H1 (cell line): ENCODE data around the gene WNT1. TPM values are rescaled to one million over a fixed set of nuclear protein-coding genes. Genes with fewer than 3 reads are reported as not detected.

Source experiments
- CTCF ChIA-PET: fragments of 300-600 bp; sonication (Branson Sonifier 250); formaldehyde crosslinking; loops from one replicate; lab custom pipeline; 2021; ENCODE audit not compliant: partially characterized antibody; lab: Charles Lee
- POLR2A ChIA-PET: fragments of 300-600 bp; sonication (Branson Sonifier 250); formaldehyde crosslinking; loops from one replicate; lab custom pipeline; 2021; ENCODE audit warnings: inconsistent platforms; ENCODE audit not compliant: partially characterized antibody; lab: Charles Lee
- DNase-seq, 2 experiments: peaks; one replicate each; pipeline versions ENCODE4 v3.0.0 to v3.0.0-alpha.2; 2010 to 2022; ENCODE audit warnings: low spot score in 2 of 2, low read depth in 1 of 2, mixed read lengths in 1 of 2
- FAIRE-seq: peaks from 2 replicates; lab custom pipeline; 2011; peaks lifted over from hg19 to GRCh38; lab: Jason Lieb, UNC
- H2AFZ ChIP-seq: 2 replicates; pipeline ENCODE4 v1.8.1; 2012; ENCODE audit warnings: low read length, inconsistent platforms
- H2AK5ac ChIP-seq: 2 replicates; pipeline ENCODE4 v1.6.1; 2013; ENCODE audit warnings: low read depth, low read length
- H2BK120ac ChIP-seq: replicated peaks from 2 replicates; pipeline ENCODE3; 2013; ENCODE audit warnings: low read depth, low read length, inconsistent platforms
- H2BK12ac ChIP-seq: 2 replicates; pipeline ENCODE4 v1.6.1; 2013; ENCODE audit warnings: low read depth, low read length
- H2BK15ac ChIP-seq: 2 replicates; pipeline ENCODE4 v1.6.1; 2013; ENCODE audit warnings: low read length
- H2BK20ac ChIP-seq: 2 replicates; pipeline ENCODE4 v1.6.1; 2013; ENCODE audit warnings: low read length
- H2BK5ac ChIP-seq: 2 replicates; pipeline ENCODE4 v1.6.1; 2013; ENCODE audit warnings: low read depth, low read length
- H3K14ac ChIP-seq: 2 replicates; pipeline ENCODE4 v1.6.1; 2013; ENCODE audit warnings: inconsistent platforms; ENCODE audit not compliant: insufficient read length
- H3K18ac ChIP-seq: 2 replicates; pipeline ENCODE4 v1.6.1; 2013; ENCODE audit warnings: low read length; ENCODE audit errors: extremely low read depth
- H3K23ac ChIP-seq: 2 replicates; pipeline ENCODE4 v1.6.1; 2013; ENCODE audit warnings: inconsistent platforms; ENCODE audit not compliant: insufficient read length
- H3K23me2 ChIP-seq: 2 replicates; pipeline ENCODE4 v1.6.1; 2013; ENCODE audit warnings: low read depth, low read length
- H3K27ac ChIP-seq: 2 replicates; pipeline ENCODE4 v1.6.1; 2011; ENCODE audit warnings: low read depth, low read length, inconsistent platforms
- H3K27me3 ChIP-seq, 4 experiments: replicated peaks in 1 of 4; 1 replicate in 1 of 4; 2 replicates in 3 of 4; pipeline versions ENCODE4 v1.6.1 to v1.8.1; 2011 to 2013; ENCODE audit warnings: low read length in 3 of 4, mild to moderate bottlenecking in 3 of 4, inconsistent platforms in 2 of 4, mixed read lengths in 2 of 4, moderate library complexity in 1 of 4; ENCODE audit not compliant: control insufficient read depth in 3 of 4, insufficient read depth in 3 of 4; ENCODE audit errors: extremely low read depth in 1 of 4
- H3K36me3 ChIP-seq, 4 experiments: 2 replicates each; pipeline versions ENCODE4 v1.6.1 to v1.8.1; 2011 to 2013; ENCODE audit warnings: mild to moderate bottlenecking in 4 of 4, low read length in 3 of 4, moderate library complexity in 2 of 4, control low read depth in 1 of 4, inconsistent platforms in 1 of 4; ENCODE audit not compliant: insufficient read depth in 4 of 4, control insufficient read depth in 2 of 4
- H3K4ac ChIP-seq: replicated peaks from 2 replicates; pipeline ENCODE3; 2013; ENCODE audit warnings: low read length, low read depth, mixed read lengths, inconsistent platforms; ENCODE audit not compliant: insufficient read length
- H3K4me1 ChIP-seq, 4 experiments: replicated peaks in 1 of 4; 1 replicate in 1 of 4; 2 replicates in 3 of 4; pipeline versions ENCODE4 v1.6.1 to v1.8.1; 2011 to 2013; ENCODE audit warnings: low read length in 3 of 4, inconsistent platforms in 2 of 4, mixed read lengths in 1 of 4; ENCODE audit not compliant: insufficient read depth in 4 of 4, control insufficient read depth in 3 of 4
- H3K4me2 ChIP-seq, 2 experiments: 2 replicates each; pipeline versions ENCODE4 v1.6.1 to v1.8.1; 2011 to 2013; ENCODE audit warnings: low read depth in 2 of 2, low read length in 2 of 2, control low read depth in 1 of 2, inconsistent platforms in 1 of 2, mild to moderate bottlenecking in 1 of 2; ENCODE audit not compliant: insufficient read depth in 1 of 2
- H3K4me3 ChIP-seq, 4 experiments: fragments of 200-600, 300-600 bp in 1 of 4; sonication (generic), shearing (Covaris generic), sonication (Bioruptor Twin) in 1 of 4; 2 replicates each; pipeline versions ENCODE4 v1.5.1 to v1.8.1; 2011 to 2016; ENCODE audit warnings: low read length in 4 of 4, low read depth in 3 of 4, control low read depth in 2 of 4, inconsistent platforms in 2 of 4, mild to moderate bottlenecking in 2 of 4, mixed read lengths in 1 of 4, moderate library complexity in 1 of 4; ENCODE audit not compliant: insufficient read depth in 2 of 4; ENCODE audit errors: extremely low read depth in 1 of 4
- H3K56ac ChIP-seq: replicated peaks from 2 replicates; pipeline ENCODE3; 2013; ENCODE audit warnings: low read depth, mild to moderate bottlenecking, mixed read lengths, low read length, inconsistent platforms; ENCODE audit not compliant: insufficient read length
- H3K79me1 ChIP-seq: 2 replicates; pipeline ENCODE4 v1.6.1; 2013; ENCODE audit warnings: low read depth, low read length, control low read depth
- H3K79me2 ChIP-seq, 2 experiments: 2 replicates each; pipeline versions ENCODE4 v1.6.1 to v1.8.1; 2012 to 2013; ENCODE audit warnings: low read length in 2 of 2, mild to moderate bottlenecking in 2 of 2, inconsistent platforms in 1 of 2; ENCODE audit not compliant: insufficient read depth in 2 of 2, control insufficient read depth in 1 of 2
- H3K9ac ChIP-seq, 4 experiments: replicated peaks in 1 of 4; 1 replicate in 1 of 4; 2 replicates in 3 of 4; pipeline versions ENCODE4 v1.6.1 to v1.8.1; 2011 to 2013; ENCODE audit warnings: low read depth in 3 of 4, low read length in 3 of 4, control low read depth in 2 of 4, mild to moderate bottlenecking in 2 of 4, moderate library complexity in 2 of 4, inconsistent platforms in 1 of 4; ENCODE audit errors: extremely low read depth in 1 of 4
- H3K9me3 ChIP-seq, 2 experiments: 2 replicates each; pipeline versions ENCODE4 v1.6.1 to v1.8.1; 2012 to 2013; ENCODE audit warnings: mild to moderate bottlenecking in 2 of 2, moderate library complexity in 2 of 2, control low read depth in 1 of 2, inconsistent platforms in 1 of 2, low read depth in 1 of 2, low read length in 1 of 2, mixed read lengths in 1 of 2; ENCODE audit not compliant: insufficient read depth in 2 of 2
- H4K20me1 ChIP-seq, 2 experiments: replicated peaks in 1 of 2; 2 replicates each; pipeline versions ENCODE3 to v1.8.1; 2011 to 2013; ENCODE audit warnings: inconsistent platforms in 2 of 2, low read length in 2 of 2, mild to moderate bottlenecking in 1 of 2; ENCODE audit not compliant: insufficient read depth in 2 of 2, control insufficient read depth in 1 of 2
- H4K5ac ChIP-seq: 2 replicates; pipeline ENCODE4 v1.6.1; 2013; ENCODE audit warnings: low read length, low read depth, mixed read lengths, inconsistent platforms; ENCODE audit not compliant: insufficient read length
- H4K8ac ChIP-seq: 2 replicates; pipeline ENCODE4 v1.8.0; 2013; ENCODE audit warnings: mild to moderate bottlenecking, moderate library complexity, low read length, inconsistent platforms; ENCODE audit not compliant: insufficient read depth; ENCODE audit errors: extremely low read depth
- H4K91ac ChIP-seq: replicated peaks from 2 replicates; pipeline ENCODE3; 2013; ENCODE audit warnings: low read length, mixed read lengths, inconsistent platforms; ENCODE audit not compliant: insufficient read length
- CREB1 ChIP-seq: IDR thresholded peaks from 2 replicates; pipeline ENCODE4 v1.6.1; 2012; ENCODE audit warnings: inconsistent platforms
- CTBP2 ChIP-seq: IDR thresholded peaks from 2 replicates; pipeline ENCODE4 v1.7.0; 2011; ENCODE audit warnings: borderline replicate concordance, mild to moderate bottlenecking, moderate library complexity, mixed read lengths, low read length; ENCODE audit not compliant: insufficient read depth, insufficient read length
- FOSL1 ChIP-seq: IDR thresholded peaks from 2 replicates; pipeline ENCODE4 v1.6.1; 2011; ENCODE audit warnings: mild to moderate bottlenecking, low read depth, low read length, moderate library complexity; ENCODE audit not compliant: insufficient read depth
- GABPA ChIP-seq: IDR thresholded peaks from 2 replicates; pipeline ENCODE4 v1.6.1; 2011; ENCODE audit warnings: mild to moderate bottlenecking, low read length, moderate library complexity, borderline replicate concordance; ENCODE audit not compliant: insufficient read depth
- KDM5A ChIP-seq: fragments of 200-600 bp; IDR thresholded peaks from 2 replicates; pipeline ENCODE4 v1.7.1; 2012; ENCODE audit warnings: mild to moderate bottlenecking, low read length, inconsistent platforms, mixed read lengths
- SAP30 ChIP-seq: fragments of 300-600 bp; sonication (generic); IDR thresholded peaks from 2 replicates; pipeline ENCODE4 v1.7.1; 2012; ENCODE audit warnings: low read length, moderate library complexity, mild to moderate bottlenecking, inconsistent platforms; ENCODE audit not compliant: insufficient read depth, insufficient replicate concordance
- SP1 ChIP-seq: IDR thresholded peaks from 2 replicates; pipeline ENCODE4 v1.6.1; 2011; ENCODE audit warnings: low read depth, low read length
- SP2 ChIP-seq: IDR thresholded peaks from 2 replicates; pipeline ENCODE4 v1.6.1; 2012; ENCODE audit warnings: mild to moderate bottlenecking, low read length, inconsistent platforms
- ZNF274 ChIP-seq: IDR thresholded peaks from 2 replicates; pipeline ENCODE4 v1.7.0; 2012; ENCODE audit warnings: low read length, borderline replicate concordance; ENCODE audit errors: extremely low read depth
- WGBS, 2 experiments: shearing (Covaris generic) in 1 of 2; methylation state at CpG; one replicate each; pipeline versions ENCODE4 v1.1.6 to v1.1.7; 2013 to 2015; ENCODE audit warnings: low lambda C conversion rate in 2 of 2, mixed read lengths in 2 of 2, inconsistent platforms in 1 of 2, low coverage in 1 of 2, missing lambda C conversion rate in 1 of 2; ENCODE audit not compliant: insufficient replicate concordance in 2 of 2, insufficient coverage in 1 of 2, insufficient read length in 1 of 2; ENCODE audit errors: extremely low coverage in 1 of 2, missing lambda C conversion rate in 1 of 2; 5-methylcytosine and 5-hydroxymethylcytosine counted together
- polyA plus RNA-seq, 7 experiments: library from polyadenylated mRNA; depleted of rRNA in 3 of 7; stranded (reverse) in 5 of 7; unstranded in 2 of 7; fragments of >200 nt in 5 of 7; fragments of 200-250 nt in 2 of 7; gene quantifications; 1 replicate in 5 of 7; 2 replicates in 1 of 7; 4 replicates in 1 of 7; pipeline versions ENCODE4 v1.2.1 to v1.2.3, GENCODE V29; 2011 to 2013; ENCODE audit warnings: missing spikeins in 2 of 7, mixed read lengths in 2 of 7
- total RNA-seq: library from RNA; stranded (reverse); fragmentation: NEBNext Ultra II Directional; extraction: Animal tissue kit (Norgen Biotek cat#: 25700); gene quantifications from 2 replicates; pipeline ENCODE4 v1.2.1, GENCODE V29; 2021
- TF ChIP-seq, protein P1 (sequence below): IDR thresholded peaks from 2 replicates; pipeline ENCODE4 v1.6.1; 2012; ENCODE audit warnings: inconsistent platforms
- TF ChIP-seq, protein P2 (sequence below): IDR thresholded peaks from 2 replicates; pipeline ENCODE4 v1.6.1; 2011; ENCODE audit warnings: low read depth, mild to moderate bottlenecking, low read length; ENCODE audit not compliant: insufficient read depth

WNT1 gene
- total and polyA plus RNA-seq, 2 of the 8 experiments (the other 6 are each of a cell fraction or from before 2014, with no cell fraction given), result not detected

DNA sequence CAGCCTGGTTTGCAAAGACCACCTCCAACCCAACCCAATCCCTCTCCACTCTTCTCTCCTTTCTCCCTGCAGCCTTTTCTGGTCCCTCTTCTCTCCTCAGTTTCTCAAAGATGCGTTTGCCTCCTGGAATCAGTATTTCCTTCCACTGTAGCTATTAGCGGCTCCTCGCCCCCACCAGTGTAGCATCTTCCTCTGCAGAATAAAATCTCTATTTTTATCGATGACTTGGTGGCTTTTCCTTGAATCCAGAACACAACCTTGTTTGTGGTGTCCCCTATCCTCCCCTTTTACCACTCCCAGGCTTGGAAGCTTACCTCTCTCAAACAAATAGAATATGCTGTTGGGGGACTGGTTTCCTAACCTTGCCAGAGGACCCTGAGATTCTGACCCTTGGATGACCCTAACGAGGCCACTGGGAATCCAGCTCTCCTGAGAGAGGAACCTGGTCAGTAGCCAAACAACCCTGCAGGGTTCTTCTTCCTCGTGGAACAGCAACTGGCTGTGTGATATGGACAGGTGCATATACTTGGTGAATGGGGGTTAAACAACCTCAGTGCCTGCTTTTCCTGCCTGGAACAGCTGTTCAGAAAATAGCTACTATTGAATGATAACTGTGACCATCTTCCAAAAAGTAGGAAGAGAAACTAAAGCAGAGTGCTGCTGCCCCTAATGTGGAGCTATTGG lies 4.4 kb downstream of the WNT1 start:
- POLR2A ChIA-PET, result interaction anchor here (1.2 to 4.0 kb wide), 5 partner anchors 11 to 117 kb away, joined by 3 to 21 read pairs (median 9); partner anchors contain the start of gene RND1
- CTCF ChIA-PET, result interaction anchor here (0.7 to 40.8 kb wide), 14 partner anchors 9 to 189 kb away, joined by 3 to 1336 read pairs (median 4); partner anchors contain the start of genes ARF3, DDN, WNT1 and WNT10B
- H3K4ac ChIP-seq, result no peak overlapping the region
- no peak overlapping the region for H3K56ac ChIP-seq
- peaks cover 3% of the 10 kb centered on the region in 2 experiments for H4K20me1 ChIP-seq
- H3K4me3 ChIP-seq, result no peak overlapping the region
- peaks cover 73 to 97% (median 92%) of the 10 kb centered on the region in 4 experiments for H3K27me3 ChIP-seq
- no peak overlapping the region for H3K9ac ChIP-seq
- H3K23ac ChIP-seq, result no peak overlapping the region
- H2BK120ac ChIP-seq, result no peak overlapping the region
- DNase-seq, result no peak
- H2BK20ac ChIP-seq, result no peak overlapping the region
- no peak overlapping the region for H4K91ac ChIP-seq
- H3K4me1 ChIP-seq, result peaks cover 0 to 35% (median 31%) of the 10 kb centered on the region in 4 experiments; a peak in 6 of 7 replicates
- no peak overlapping the region for H2AFZ ChIP-seq
- H3K18ac ChIP-seq, result no peak overlapping the region
- no peak overlapping the region for H2BK5ac ChIP-seq
- H2BK12ac ChIP-seq, result no peak overlapping the region
- H3K79me1 ChIP-seq, result no peaks in the 10 kb centered on the region
- no peak overlapping the region for H4K5ac ChIP-seq
- no peak overlapping the region for H2AK5ac ChIP-seq
- FAIRE-seq, result no peak
- H3K9me3 ChIP-seq, result no peaks in the 10 kb centered on the region
- H3K14ac ChIP-seq, result no peak overlapping the region
- no peak overlapping the region for H4K8ac ChIP-seq
- H2BK15ac ChIP-seq, result no peak overlapping the region
- peaks cover 0 to 6% (median 0%) of the 10 kb centered on the region in 4 experiments; a peak in 1 of 8 replicates for H3K36me3 ChIP-seq
- no peaks in the 10 kb centered on the region for H3K79me2 ChIP-seq
- peaks cover 12% of the 10 kb centered on the region; the same call in 1 of the 2 replicates for H3K23me2 ChIP-seq
- no peak overlapping the region for H3K27ac ChIP-seq
- 61% methylated on average over 6 of the region's 6 CpGs; no CpG with 5 or more reads in 1 of the 2 experiments for WGBS, 2 experiments
- no peak overlapping the region; a peak in 1 of 4 replicates for H3K4me2 ChIP-seq
- TF ChIP-seq SP1 (no peak), KDM5A (no peak), CTBP2 (no peak), CREB1 (no peak), SAP30 (no peak), SP2 (no peak), FOSL1 (no peak), GABPA (no peak), ZNF274 (no peak)
- TF ChIP-seq, protein P1, sequence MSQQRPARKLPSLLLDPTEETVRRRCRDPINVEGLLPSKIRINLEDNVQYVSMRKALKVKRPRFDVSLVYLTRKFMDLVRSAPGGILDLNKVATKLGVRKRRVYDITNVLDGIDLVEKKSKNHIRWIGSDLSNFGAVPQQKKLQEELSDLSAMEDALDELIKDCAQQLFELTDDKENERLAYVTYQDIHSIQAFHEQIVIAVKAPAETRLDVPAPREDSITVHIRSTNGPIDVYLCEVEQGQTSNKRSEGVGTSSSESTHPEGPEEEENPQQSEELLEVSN, result no peak
- TF ChIP-seq, protein P2, sequence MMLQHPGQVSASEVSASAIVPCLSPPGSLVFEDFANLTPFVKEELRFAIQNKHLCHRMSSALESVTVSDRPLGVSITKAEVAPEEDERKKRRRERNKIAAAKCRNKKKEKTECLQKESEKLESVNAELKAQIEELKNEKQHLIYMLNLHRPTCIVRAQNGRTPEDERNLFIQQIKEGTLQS, result no peak
